Ovary (tissue), 9 donors: Measurements from ENCODE around the gene HVCN1. TPM values are rescaled to one million over a fixed set of nuclear protein-coding genes. Genes with fewer than 3 reads are reported as not detected.

Experiments used
- DNase-seq, 5 donors: peaks; one replicate each; pipeline ENCODE4 v3.0.0-alpha.2; 2019 to 2020
- H3K27ac ChIP-seq, 2 donors: fragments of 200-600 bp; one replicate each; pipeline versions ENCODE4 v1.5.1 to v1.8.0; 2019 to 2022
- H3K27me3 ChIP-seq: fragments of 200-600 bp; one replicate; pipeline ENCODE4 v1.8.0; 2022
- H3K36me3 ChIP-seq: fragments of 200-600 bp; sonication (generic); one replicate; pipeline ENCODE4 v1.5.1; 2019
- H3K4me1 ChIP-seq: one replicate; pipeline ENCODE4 v1.8.1; 2013; ENCODE audit warnings: mild to moderate bottlenecking, moderate library complexity; ENCODE audit not compliant: insufficient read depth
- H3K4me3 ChIP-seq: fragments of 200-600 bp; sonication (generic); one replicate; pipeline ENCODE4 v1.5.1; 2017
- H3K9me3 ChIP-seq, 2 donors: fragments of 200-600 bp in 1 of 2; sonication (generic) in 1 of 2; one replicate each; pipeline versions ENCODE4 v1.5.1 to v1.8.1; 2013 to 2019; ENCODE audit warnings: mild to moderate bottlenecking in 1 of 2, moderate library complexity in 1 of 2
- EP300 ChIP-seq: sonication (generic); formaldehyde crosslinking; IDR thresholded peaks from one replicate; pipeline ENCODE4 v1.6.1; 2017; ENCODE audit warnings: antibody characterized with exemption
- POLR2A ChIP-seq: fragments of 450-650 bp; IDR thresholded peaks from one replicate; pipeline ENCODE4 v1.6.1; 2017; ENCODE audit warnings: antibody characterized with exemption, mild to moderate bottlenecking, moderate library complexity
- WGBS, 3 donors: extraction: QIAGEN DNeasy Blood & Tissue Kit in 1 of 3; methylation state at CpG; one replicate each; pipeline versions ENCODE4 v1.1.5 to v1.1.7; 2013 to 2017; 5-methylcytosine and 5-hydroxymethylcytosine counted together
- intact Hi-C, 4 donors: fragments of 100-400 bp; cut with DNase I; formaldehyde crosslinking; loops; one replicate each; pipeline versions ENCODE4 v1.11.0 to v1.15.1; 2022 to 2023
- polyA plus RNA-seq, 2 donors: library from polyadenylated mRNA; stranded (reverse); fragments of 200-250 nt in 1 of 2; fragments of 350-450 nt in 1 of 2; fragmentation: Illumina TruSeq in 1 of 2; extraction: RNeasy Lipid Tissue Mini Kit (QIAGEN cat#74804) in 1 of 2; gene quantifications; one replicate each; pipeline ENCODE4 v1.2.3, GENCODE V29; 2013 to 2014
- total RNA-seq, 7 donors: library from RNA; depleted of rRNA in 2 of 7; stranded (reverse); fragments of >200 nt in 2 of 7; fragmentation: NEBNext Ultra II Directional in 3 of 7; extraction: Animal tissue kit (Norgen Biotek cat#: 25700) in 3 of 7; gene quantifications; one replicate each; pipeline versions ENCODE4 v1.1.0 to v1.2.4, GENCODE V29; 2016 to 2023
- TF ChIP-seq, protein P1 (sequence below), 3 donors: fragments of 450-650 bp in 2 of 3; fragments of 200-600 bp in 1 of 3; IDR thresholded peaks; one replicate each; pipeline versions ENCODE4 v1.5.1 to v1.8.0; 2016 to 2022; ENCODE audit warnings: antibody characterized with exemption in 3 of 3, mild to moderate bottlenecking in 1 of 3
- donor health status: DM: no; HTN: no; CAD: no; lungs with moderate emphysema.
- donor health status: DM: no; HTN: no; CAD: no.
- donor health status: Bipolar disorder and iron deficiency.
- donor health status: DM: yes; HTN: yes; CAD: no.
- donor health status: DM: no; HTN: no; CAD: no.
- donor health status: DM: yes; HTN: yes; CAD: no.

HVCN1 gene
- total and polyA plus RNA-seq, 9 donors, result 6.4 to 19.4 (median 11.3) TPM

DNA sequence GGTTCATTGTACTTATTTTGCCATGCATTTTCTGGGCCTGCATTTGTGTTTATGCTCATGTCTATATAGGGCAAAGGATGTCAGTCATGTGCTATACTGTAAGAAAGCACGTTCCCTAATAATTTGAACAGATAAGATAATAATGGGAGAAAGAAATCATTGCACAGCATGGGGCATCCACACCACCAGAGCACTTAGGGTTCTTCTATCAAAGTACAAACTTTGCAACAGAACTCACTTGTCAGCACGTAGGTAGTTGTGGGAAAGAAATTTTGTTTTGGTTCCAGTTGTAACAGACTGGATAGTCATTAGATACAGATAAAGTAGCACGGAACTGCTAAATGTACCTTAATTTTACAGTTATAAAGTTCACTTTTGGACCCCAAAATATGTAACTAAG, 43.7 kb upstream of the HVCN1 start:
- WGBS, 3 donors, result 8 to 17% (median 13%) methylated on average over 3 of the region's 3 CpGs

GRCh38 chr12:110731479-110731878, 42.6 kb upstream of the HVCN1 start:
- Histone ChIP-seq H3K27ac (no peak overlapping the region), H3K4me1 (peaks cover 15% of the 10 kb centered on the region), H3K36me3 (no peaks in the 10 kb centered on the region), H3K9me3 (no peaks in the 10 kb centered on the region), H3K27me3 (no peaks in the 10 kb centered on the region), H3K4me3 (no peak overlapping the region)
- intact Hi-C loops, result no loop called here
- no peak for DNase-seq
- TF ChIP-seq POLR2A, result no peak
- TF ChIP-seq, protein P1, sequence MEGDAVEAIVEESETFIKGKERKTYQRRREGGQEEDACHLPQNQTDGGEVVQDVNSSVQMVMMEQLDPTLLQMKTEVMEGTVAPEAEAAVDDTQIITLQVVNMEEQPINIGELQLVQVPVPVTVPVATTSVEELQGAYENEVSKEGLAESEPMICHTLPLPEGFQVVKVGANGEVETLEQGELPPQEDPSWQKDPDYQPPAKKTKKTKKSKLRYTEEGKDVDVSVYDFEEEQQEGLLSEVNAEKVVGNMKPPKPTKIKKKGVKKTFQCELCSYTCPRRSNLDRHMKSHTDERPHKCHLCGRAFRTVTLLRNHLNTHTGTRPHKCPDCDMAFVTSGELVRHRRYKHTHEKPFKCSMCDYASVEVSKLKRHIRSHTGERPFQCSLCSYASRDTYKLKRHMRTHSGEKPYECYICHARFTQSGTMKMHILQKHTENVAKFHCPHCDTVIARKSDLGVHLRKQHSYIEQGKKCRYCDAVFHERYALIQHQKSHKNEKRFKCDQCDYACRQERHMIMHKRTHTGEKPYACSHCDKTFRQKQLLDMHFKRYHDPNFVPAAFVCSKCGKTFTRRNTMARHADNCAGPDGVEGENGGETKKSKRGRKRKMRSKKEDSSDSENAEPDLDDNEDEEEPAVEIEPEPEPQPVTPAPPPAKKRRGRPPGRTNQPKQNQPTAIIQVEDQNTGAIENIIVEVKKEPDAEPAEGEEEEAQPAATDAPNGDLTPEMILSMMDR (IDR thresholded peaks at IDR 0.05), result no peak
- no peak for TF ChIP-seq EP300
- WGBS, 3 donors, result 29 to 42% (median 32%) methylated on average over 2 of the region's 2 CpGs

More for the DNA sequence above, 43.7 kb upstream of the HVCN1 start:
- Histone ChIP-seq H3K27ac (no peak overlapping the region), H3K9me3 (no peaks in the 10 kb centered on the region), H3K27me3 (no peaks in the 10 kb centered on the region), H3K4me1 (peaks cover 18% of the 10 kb centered on the region), H3K4me3 (no peak overlapping the region), H3K36me3 (no peaks in the 10 kb centered on the region)
- DNase-seq, result no peak
- intact Hi-C loops, result no loop called here
- TF ChIP-seq, protein P1 (IDR thresholded peaks at IDR 0.05), result no peak
- TF ChIP-seq EP300 (no peak), POLR2A (no peak)

- intact Hi-C loops, result no loop called here
- H3K27me3 ChIP-seq, result no peaks in the 10 kb centered on the region
- H3K36me3 ChIP-seq, result no peaks in the 10 kb centered on the region
- 96 to 100% (median 97%) methylated on average over 1 of the region's 1 CpG for WGBS, 3 donors
- TF ChIP-seq POLR2A, result no peak
- TF ChIP-seq, protein P1 (IDR thresholded peaks at IDR 0.05), result no peak
- TF ChIP-seq EP300, result no peak
- H3K9me3 ChIP-seq, result no peaks in the 10 kb centered on the region
- H3K4me1 ChIP-seq, result peaks cover 8% of the 10 kb centered on the region
- H3K4me3 ChIP-seq, result no peak overlapping the region
- H3K27ac ChIP-seq, result no peak overlapping the region
- no peak for DNase-seq
Observed at GRCh38 chr12:110728628-110729027, 39.7 kb upstream of the HVCN1 start.

DNA sequence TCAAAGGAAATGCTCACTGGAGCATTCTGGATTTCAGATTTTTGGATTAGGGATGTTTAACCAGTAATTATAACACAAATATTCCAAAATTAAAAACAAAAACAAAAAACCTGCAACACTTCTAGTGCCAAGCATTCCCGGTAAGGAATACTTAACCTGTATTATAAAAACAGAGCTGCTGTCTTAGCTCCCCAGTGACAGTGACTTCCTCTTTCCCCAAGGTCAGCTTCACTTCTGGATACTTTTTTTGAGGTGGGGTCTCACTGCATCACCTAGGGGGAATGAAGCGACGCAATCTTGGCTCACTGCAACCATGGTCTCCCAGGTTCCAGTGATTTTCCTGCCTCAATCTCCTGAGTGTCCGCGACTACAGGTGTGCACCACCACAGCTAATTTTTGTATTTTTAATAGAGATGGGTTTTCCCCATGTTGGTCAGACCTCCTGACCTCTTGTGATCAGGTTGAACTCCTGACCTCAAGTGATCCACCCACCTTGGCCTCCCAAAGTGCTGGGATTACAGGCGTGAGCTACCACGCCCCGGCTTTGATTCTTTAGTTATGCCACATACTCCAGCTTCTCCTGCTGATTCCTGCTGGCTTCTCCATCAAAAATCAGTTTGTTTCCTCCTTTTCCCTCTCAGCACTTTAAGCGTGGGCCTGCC, 37.9 kb upstream of the HVCN1 start:
- Histone ChIP-seq H3K9me3 (no peaks in the 10 kb centered on the region), H3K4me1 (peaks cover 2% of the 10 kb centered on the region), H3K4me3 (no peak overlapping the region), H3K27me3 (no peaks in the 10 kb centered on the region), H3K36me3 (no peaks in the 10 kb centered on the region), H3K27ac (no peak overlapping the region)
- WGBS, 3 donors, result 89 to 93% (median 91%) methylated on average over 9 of the region's 9 CpGs
- DNase-seq, result no peak
- TF ChIP-seq, protein P1 (IDR thresholded peaks at IDR 0.05), result no peak
- TF ChIP-seq EP300 (no peak), POLR2A (no peak)
- intact Hi-C loops, result no loop called here
